Loucy (cell line): ENCODE data around the gene ABCC9.

Experiments
- EZH2phosphoT487 ChIP-seq: fragments of 200-600 bp; IDR thresholded peaks from 2 replicates; pipeline ENCODE4 v1.6.1; 2018; ENCODE audit warnings: antibody characterized with exemption, mild to moderate bottlenecking, moderate library complexity, borderline replicate concordance
- TF ChIP-seq, protein P1 (sequence below): fragments of 200-600 bp; sonication (generic); conservative IDR thresholded peaks from 2 replicates; pipeline ENCODE4 v1.5.1; 2014; ENCODE audit warnings: mild to moderate bottlenecking, antibody characterized with exemption, low read length

DNA sequence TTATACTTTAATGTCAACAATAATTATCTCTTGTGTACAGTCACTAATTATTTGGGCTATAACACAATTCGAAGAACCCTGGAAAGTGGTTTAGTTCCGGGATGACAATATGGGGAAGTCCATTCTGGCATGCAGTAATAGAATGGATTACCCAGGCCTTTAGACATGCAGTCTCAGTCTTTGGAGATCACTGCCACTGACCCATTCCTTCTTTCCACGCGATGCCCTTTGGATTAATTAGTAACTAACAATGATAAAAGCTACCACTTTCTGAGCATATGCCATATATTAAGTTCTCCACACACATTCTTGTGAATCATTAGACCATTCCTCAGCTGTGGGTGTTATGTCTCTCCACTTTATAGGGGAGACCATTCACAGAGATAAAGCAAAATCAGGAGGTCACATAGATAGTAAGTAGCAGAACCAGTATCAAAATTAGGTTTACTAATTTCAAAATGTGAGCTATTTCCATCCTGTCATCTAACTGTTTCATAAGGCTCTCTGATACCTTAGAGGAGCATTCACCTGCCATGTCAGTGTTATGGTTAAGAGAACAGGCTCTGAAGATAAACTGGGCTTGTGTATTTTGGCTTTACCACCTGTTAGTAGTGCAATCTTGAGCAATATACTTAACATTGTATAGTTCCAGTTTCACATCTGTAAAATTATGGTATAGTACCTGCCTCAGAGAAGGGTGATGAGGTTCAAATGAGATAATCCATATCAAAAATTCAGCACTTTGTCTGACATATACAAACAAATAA lies 139.5 kb downstream of the ABCC9 start:
- TF ChIP-seq, protein P1, sequence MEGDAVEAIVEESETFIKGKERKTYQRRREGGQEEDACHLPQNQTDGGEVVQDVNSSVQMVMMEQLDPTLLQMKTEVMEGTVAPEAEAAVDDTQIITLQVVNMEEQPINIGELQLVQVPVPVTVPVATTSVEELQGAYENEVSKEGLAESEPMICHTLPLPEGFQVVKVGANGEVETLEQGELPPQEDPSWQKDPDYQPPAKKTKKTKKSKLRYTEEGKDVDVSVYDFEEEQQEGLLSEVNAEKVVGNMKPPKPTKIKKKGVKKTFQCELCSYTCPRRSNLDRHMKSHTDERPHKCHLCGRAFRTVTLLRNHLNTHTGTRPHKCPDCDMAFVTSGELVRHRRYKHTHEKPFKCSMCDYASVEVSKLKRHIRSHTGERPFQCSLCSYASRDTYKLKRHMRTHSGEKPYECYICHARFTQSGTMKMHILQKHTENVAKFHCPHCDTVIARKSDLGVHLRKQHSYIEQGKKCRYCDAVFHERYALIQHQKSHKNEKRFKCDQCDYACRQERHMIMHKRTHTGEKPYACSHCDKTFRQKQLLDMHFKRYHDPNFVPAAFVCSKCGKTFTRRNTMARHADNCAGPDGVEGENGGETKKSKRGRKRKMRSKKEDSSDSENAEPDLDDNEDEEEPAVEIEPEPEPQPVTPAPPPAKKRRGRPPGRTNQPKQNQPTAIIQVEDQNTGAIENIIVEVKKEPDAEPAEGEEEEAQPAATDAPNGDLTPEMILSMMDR = no peak
- no peak for TF ChIP-seq EZH2phosphoT487
